MCF 10A (cell line): ENCODE measurements around the gene TMEM129. TPM values are rescaled to one million over a fixed set of nuclear protein-coding genes. Genes with fewer than 3 reads are reported as not detected.

Source experiments
- BruUV-seq: library from RNA; stranded (reverse); fragments of 400-500 nt; replicated peaks from 2 replicates; lab custom pipeline; 2021; lab: Mats Ljungman, UMichigan
- CTCF ChIA-PET: fragments of 300-600 bp; sonication (Branson Sonifier 250); formaldehyde crosslinking; extraction: SDS; loops from one replicate; lab custom pipeline; 2021; ENCODE audit warnings: antibody characterized with exemption, inconsistent platforms; lab: Yijun Ruan, JAX
- POLR2A ChIA-PET: fragments of 300-600, 350-650 bp; sonication (Branson Sonifier 250); formaldehyde crosslinking; extraction: SDS; loops from one replicate; lab custom pipeline; 2020; ENCODE audit warnings: antibody characterized with exemption, inconsistent platforms; lab: Yijun Ruan, JAX
- DNase-seq: peaks from one replicate; pipeline ENCODE4 v3.0.0-alpha.2; 2018; ENCODE audit not compliant: unreplicated experiment
- H3K27ac Mint-ChIP-seq: one replicate; pipeline ENCODE4 v1.8.0; 2022; ENCODE audit warnings: mild to moderate bottlenecking, low read depth, mixed read lengths; ENCODE audit not compliant: unreplicated experiment
- H3K27me3 Mint-ChIP-seq: one replicate; pipeline ENCODE4 v1.8.0; 2022; ENCODE audit warnings: mixed read lengths; ENCODE audit not compliant: insufficient read depth, unreplicated experiment
- H3K36me3 Mint-ChIP-seq: one replicate; pipeline ENCODE4 v1.8.0; 2022; ENCODE audit warnings: mild to moderate bottlenecking, moderate library complexity, mixed read lengths; ENCODE audit not compliant: insufficient read depth, unreplicated experiment
- H3K4me1 Mint-ChIP-seq: one replicate; pipeline ENCODE4 v1.8.0; 2022; ENCODE audit warnings: mixed read lengths; ENCODE audit not compliant: insufficient read depth, unreplicated experiment
- H3K4me3 Mint-ChIP-seq: one replicate; pipeline ENCODE4 v1.8.0; 2022; ENCODE audit warnings: mild to moderate bottlenecking, moderate library complexity, mixed read lengths; ENCODE audit not compliant: unreplicated experiment
- H3K9me3 Mint-ChIP-seq: one replicate; pipeline ENCODE4 v1.8.0; 2022; ENCODE audit warnings: mixed read lengths; ENCODE audit not compliant: unreplicated experiment
- CTCF ChIP-seq: fragments of 200-600 bp; IDR thresholded peaks from one replicate; pipeline ENCODE4 v1.8.0; 2022; ENCODE audit warnings: antibody characterized with exemption, mild to moderate bottlenecking; ENCODE audit not compliant: unreplicated experiment
- intact Hi-C: fragments of 100-400 bp; cut with micrococcal nuclease; formaldehyde crosslinking; loops from 2 replicates; pipeline ENCODE4 v1.14.1; 2022
- total RNA-seq: library from RNA; stranded (reverse); gene quantifications from 2 replicates; pipeline ENCODE4 v1.2.3, GENCODE V29; 2022

The TMEM129 gene
- total RNA-seq, 1 experiment from 2014 or later: 38.3 TPM

GRCh38 chr4:1725521-1725920 is 4.4 kb upstream of the TMEM129 start:
- TF ChIP-seq CTCF: no peak
- intact Hi-C loops: loop anchor here (10.0 kb wide), 1 partner anchor 381 kb away; the partner anchor contains the start of gene UVSSA
- no peak overlapping the region for H3K27ac Mint-ChIP-seq
- peaks cover 52% of the 10 kb centered on the region for H3K4me1 Mint-ChIP-seq
- H3K27me3 Mint-ChIP-seq: no peaks in the 10 kb centered on the region
- ChIA-PET CTCF (interaction anchor here (0.8 to 7.0 kb wide), 8 partner anchors 13 to 370 kb away, joined by 3 to 97 read pairs (median 4); partner anchors contain the start of gene SLBP), POLR2A (interaction anchor here (1.0 to 2.8 kb wide), 2 partner anchors 32 to 943 kb away, joined by 3 to 18 read pairs; no protein-coding TSS in a partner anchor)
- DNase-seq: no peak
- no peaks in the 10 kb centered on the region for H3K9me3 Mint-ChIP-seq
- BruUV-seq: no TSS peak
- peaks cover 37% of the 10 kb centered on the region for H3K36me3 Mint-ChIP-seq
- H3K4me3 Mint-ChIP-seq: no peak overlapping the region

GRCh38 chr4:1723131-1723801 is 2.1 kb upstream of the TMEM129 start:
- Mint-ChIP-seq H3K4me1 (peaks cover 40% of the 10 kb centered on the region), H3K4me3 (peak overlapping the region; percentile 93), H3K27me3 (no peaks in the 10 kb centered on the region), H3K9me3 (no peaks in the 10 kb centered on the region), H3K36me3 (peaks cover 29% of the 10 kb centered on the region), H3K27ac (peak overlapping the region; percentile 73)
- POLR2A ChIA-PET: interaction anchor here (1.8 to 4.7 kb wide), 2 partner anchors 11 to 30 kb away, joined by 6 to 63 read pairs; partner anchors contain the start of gene SLBP
- CTCF ChIA-PET: interaction anchor here (0.5 to 2.6 kb wide), 9 partner anchors 8 to 176 kb away, joined by 3 to 15 read pairs (median 4); partner anchors contain the start of gene SLBP
- DNase-seq: no peak
- intact Hi-C loops: loop anchor here (10.0 kb wide), 1 partner anchor 378 kb away; the partner anchor contains the start of gene UVSSA
- TF ChIP-seq CTCF: no peak
- TSS peak; percentile 16 for BruUV-seq

DNA sequence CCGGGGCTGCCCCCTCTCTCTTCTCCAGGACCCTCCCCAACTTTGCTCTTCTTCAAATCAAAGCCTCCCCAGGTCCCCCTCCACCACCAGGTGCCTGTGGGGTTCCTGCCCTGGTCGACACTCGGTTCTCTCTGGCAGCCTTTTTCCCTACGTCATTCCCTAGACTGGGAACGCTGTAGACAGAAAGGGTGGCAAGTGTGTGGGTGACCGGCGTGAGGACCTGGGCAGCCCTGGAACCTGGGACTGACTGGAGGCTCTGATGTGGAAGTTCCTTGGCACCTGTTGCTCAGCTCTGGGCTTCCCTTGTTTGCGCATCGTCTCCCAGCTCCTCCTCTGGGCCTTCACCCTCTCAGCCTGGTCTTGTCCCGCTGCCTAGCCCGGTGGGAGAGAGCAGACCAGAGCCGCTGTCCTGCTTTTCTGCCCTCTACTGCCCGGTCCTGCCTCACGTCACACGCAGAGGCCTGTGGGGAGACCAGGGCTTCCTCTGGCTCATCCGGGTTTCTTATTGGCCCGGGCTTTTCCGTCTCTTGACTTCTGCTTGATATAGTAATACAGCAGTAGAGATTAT is 1.5 kb upstream of the TMEM129 start:
- intact Hi-C loops: loop anchor here (10.0 kb wide), 1 partner anchor 378 kb away; the partner anchor contains the start of gene UVSSA
- Mint-ChIP-seq H3K4me3 (peak overlapping the region; percentile 93), H3K9me3 (no peaks in the 10 kb centered on the region), H3K27me3 (no peaks in the 10 kb centered on the region), H3K27ac (peak overlapping the region; percentile 73), H3K4me1 (peaks cover 35% of the 10 kb centered on the region), H3K36me3 (peaks cover 28% of the 10 kb centered on the region)
- no peak for TF ChIP-seq CTCF
- no peak for DNase-seq
- CTCF ChIA-PET: interaction anchor here (0.5 to 2.6 kb wide), 7 partner anchors 9 to 177 kb away, joined by 3 to 15 read pairs (median 4); partner anchors contain the start of gene SLBP
- POLR2A ChIA-PET: interaction anchor here (1.7 to 4.7 kb wide), 3 partner anchors 7 to 29 kb away, joined by 6 to 63 read pairs (median 7); partner anchors contain the start of gene SLBP
- BruUV-seq: no TSS peak
